Fibroblast of skin of right biceps (primary cell): Measurements from ENCODE around the gene VEPH1.

Experiments used
- DNase-seq: peaks from one replicate; pipeline ENCODE4 v3.0.0-alpha.2; 2013

The VEPH1 gene

GRCh38 chr3:157522648-157523047 lies 19.4 kb upstream of the VEPH1 start:
- DNase-seq = no peak

GRCh38 chr3:157520485-157521150 lies 17.4 kb upstream of the VEPH1 start:
- DNase-seq = no peak

GRCh38 chr3:157518881-157519280 lies 15.7 kb upstream of the VEPH1 start:
- no peak for DNase-seq

GRCh38 chr3:157516928-157517327 lies 13.7 kb upstream of the VEPH1 start:
- DNase-seq = no peak

GRCh38 chr3:157515398-157515797 lies 12.2 kb upstream of the VEPH1 start:
- no peak for DNase-seq

- no peak for DNase-seq
Measured at GRCh38 chr3:157514371-157514895, 11.2 kb upstream of the VEPH1 start.

- no peak for DNase-seq
Measured at GRCh38 chr3:157513585-157513984, 10.4 kb upstream of the VEPH1 start.

GRCh38 chr3:157512534-157512933 lies 9.3 kb upstream of the VEPH1 start:
- DNase-seq = no peak

- no peak for DNase-seq
Measured at GRCh38 chr3:157508461-157508860, 5.2 kb upstream of the VEPH1 start.

GRCh38 chr3:157501863-157502262 lies 1.4 kb downstream of the VEPH1 start:
- no peak for DNase-seq

GRCh38 chr3:157500232-157500631 lies 3.0 kb downstream of the VEPH1 start:
- no peak for DNase-seq

- peak; percentile 23 for DNase-seq
Measured at GRCh38 chr3:157499342-157499963, 3.8 kb downstream of the VEPH1 start.

GRCh38 chr3:157498371-157498770 lies 4.8 kb downstream of the VEPH1 start:
- DNase-seq = no peak

GRCh38 chr3:157495846-157496245 lies 7.4 kb downstream of the VEPH1 start:
- no peak for DNase-seq

GRCh38 chr3:157494581-157495281 lies 8.5 kb downstream of the VEPH1 start:
- DNase-seq = peak; percentile 26

- DNase-seq = peak; percentile 69
Measured at GRCh38 chr3:157493627-157494550, 9.3 kb downstream of the VEPH1 start.

GRCh38 chr3:157491136-157491535 lies 12.1 kb downstream of the VEPH1 start:
- no peak for DNase-seq

- DNase-seq = no peak
Measured at GRCh38 chr3:157488144-157488543, 15.1 kb downstream of the VEPH1 start.

- no peak for DNase-seq
Measured at GRCh38 chr3:157487339-157487738, 15.9 kb downstream of the VEPH1 start.

- DNase-seq = no peak
Measured at GRCh38 chr3:157479464-157480243, 23.6 kb downstream of the VEPH1 start.

- DNase-seq = peak; percentile 24
Measured at GRCh38 chr3:157477441-157477840, 25.8 kb downstream of the VEPH1 start.

GRCh38 chr3:157475921-157476414 lies 27.2 kb downstream of the VEPH1 start:
- peak; percentile 73 for DNase-seq
